PC-9 (cell line): Measurements from ENCODE around the gene CPA4. TPM values are rescaled to one million over a fixed set of nuclear protein-coding genes. Genes with fewer than 3 reads are reported as not detected.

Experiments used
- BruUV-seq: library from RNA; stranded (reverse); fragments of 400-500 nt; replicated peaks from 2 replicates; lab custom pipeline; 2021; lab: Mats Ljungman, UMichigan
- CTCF ChIA-PET: fragments of 300-600 bp; sonication (Branson Sonifier 250); formaldehyde crosslinking; loops from one replicate; lab custom pipeline; 2022; ENCODE audit warnings: antibody characterized with exemption; lab: Charles Lee
- POLR2A ChIA-PET: fragments of 300-600 bp; sonication (Branson Sonifier 250); formaldehyde crosslinking; loops from one replicate; lab custom pipeline; 2022; ENCODE audit warnings: antibody characterized with exemption; ENCODE audit not compliant: unreplicated experiment; lab: Charles Lee
- DNase-seq, 2 experiments: peaks; one replicate each; pipeline versions ENCODE4 v3.0.0 to v3.0.0-alpha.2; 2015 to 2022; ENCODE audit warnings: mixed read lengths in 1 of 2
- H2AFZ ChIP-seq: fragments of 200-600 bp; sonication (generic); 2 replicates; pipeline ENCODE4 v1.8.1; 2017; ENCODE audit warnings: antibody characterized with exemption
- H3F3A ChIP-seq: fragments of 200-600 bp; sonication (generic); 2 replicates; pipeline ENCODE4 v1.8.1; 2017; ENCODE audit warnings: antibody characterized with exemption, mild to moderate bottlenecking, low read depth; ENCODE audit not compliant: insufficient read depth
- H3K27ac ChIP-seq: fragments of 200-600 bp; sonication (generic); 2 replicates; pipeline ENCODE4 v1.6.1; 2016; ENCODE audit warnings: mixed run types
- H3K27me3 ChIP-seq: fragments of 200-600 bp; sonication (generic); 2 replicates; pipeline ENCODE4 v1.6.1; 2016; ENCODE audit warnings: low read depth, mixed run types; ENCODE audit not compliant: insufficient read depth
- H3K36me3 ChIP-seq: fragments of 200-600 bp; sonication (generic); 2 replicates; pipeline ENCODE4 v1.6.1; 2016; ENCODE audit warnings: low read depth, mixed run types
- H3K4me1 ChIP-seq: fragments of 200-600 bp; sonication (generic); replicated peaks from 2 replicates; pipeline ENCODE4 v1.6.1; 2016; ENCODE audit warnings: mixed run types; ENCODE audit not compliant: insufficient read depth
- H3K4me2 ChIP-seq: fragments of 200-600 bp; sonication (generic); 2 replicates; pipeline ENCODE4 v1.6.1; 2017; ENCODE audit warnings: mixed run types
- H3K4me3 ChIP-seq: fragments of 200-600 bp; sonication (generic); 2 replicates; pipeline ENCODE4 v1.6.1; 2016; ENCODE audit warnings: mixed run types
- H3K79me2 ChIP-seq: fragments of 200-600 bp; sonication (generic); 2 replicates; pipeline ENCODE4 v1.6.1; 2017; ENCODE audit warnings: low read depth, mixed run types
- H3K9me2 ChIP-seq: fragments of 200-600 bp; sonication (generic); 2 replicates; pipeline ENCODE4 v1.8.1; 2017; ENCODE audit warnings: mild to moderate bottlenecking; ENCODE audit not compliant: insufficient read depth
- H3K9me3 ChIP-seq: fragments of 200-600 bp; sonication (generic); 2 replicates; pipeline ENCODE4 v1.8.1; 2016; ENCODE audit warnings: low read depth; ENCODE audit not compliant: insufficient read depth
- H4K20me1 ChIP-seq: fragments of 200-600 bp; sonication (generic); 2 replicates; pipeline ENCODE4 v1.8.1; 2017; ENCODE audit not compliant: insufficient read depth
- CTCF ChIP-seq: fragments of 200-600 bp; sonication (generic); conservative IDR thresholded peaks from 2 replicates; pipeline ENCODE4 v1.6.1; 2017; ENCODE audit warnings: mixed run types, antibody characterized with exemption, mild to moderate bottlenecking, moderate library complexity
- EZH2 ChIP-seq: fragments of 200-600 bp; sonication (generic); IDR thresholded peaks from 2 replicates; pipeline ENCODE4 v1.8.0; 2017; ENCODE audit warnings: antibody characterized with exemption, low read depth
- intact Hi-C: fragments of 100-400 bp; cut with micrococcal nuclease; formaldehyde crosslinking; loops from one replicate; pipeline ENCODE4 v1.10.0; 2022; ENCODE audit not compliant: unreplicated experiment
- total RNA-seq: library from RNA; stranded (reverse); gene quantifications from 2 replicates; pipeline ENCODE4 v1.2.3, GENCODE V29; 2021

Gene CPA4
- total RNA-seq, 1 experiment from 2014 or later, result 9.8 TPM

GRCh38 chr7:130262448-130262847 lies 30.5 kb upstream of the CPA4 start:
- ChIA-PET POLR2A (no interaction called here), CTCF (no interaction called here)

GRCh38 chr7:130263130-130263529 lies 29.8 kb upstream of the CPA4 start:
- POLR2A ChIA-PET, result no interaction called here
- no peaks in the 10 kb centered on the region for H3F3A ChIP-seq
- peaks cover 9% of the 10 kb centered on the region; the same call in 1 of the 2 replicates for H3K9me3 ChIP-seq
- no peak overlapping the region for H2AFZ ChIP-seq
- H3K27ac ChIP-seq, result no peak overlapping the region
- H3K4me2 ChIP-seq, result no peak overlapping the region
- TF ChIP-seq CTCF, result no peak
- no peak for TF ChIP-seq EZH2
- H3K4me3 ChIP-seq, result no peak overlapping the region
- no peaks in the 10 kb centered on the region for H3K79me2 ChIP-seq
- H3K4me1 ChIP-seq, result peaks cover 14% of the 10 kb centered on the region
- no peaks in the 10 kb centered on the region for H3K9me2 ChIP-seq
- intact Hi-C loops, result no loop called here
- no TSS peak for BruUV-seq
- CTCF ChIA-PET, result no interaction called here
- no peaks in the 10 kb centered on the region for H4K20me1 ChIP-seq
- no peak for DNase-seq
- no peaks in the 10 kb centered on the region for H3K36me3 ChIP-seq
- H3K27me3 ChIP-seq, result no peaks in the 10 kb centered on the region

More at GRCh38 chr7:130262448-130262847, 30.5 kb upstream of the CPA4 start:
- intact Hi-C loops, result no loop called here
- no peaks in the 10 kb centered on the region for H3K9me2 ChIP-seq
- no peak overlapping the region for H3K4me3 ChIP-seq
- no peaks in the 10 kb centered on the region for H4K20me1 ChIP-seq
- H3K27ac ChIP-seq, result no peak overlapping the region
- no peaks in the 10 kb centered on the region for H3F3A ChIP-seq
- H3K79me2 ChIP-seq, result no peaks in the 10 kb centered on the region
- H3K4me2 ChIP-seq, result no peak overlapping the region
- DNase-seq, result no peak
- peaks cover 14% of the 10 kb centered on the region for H3K4me1 ChIP-seq
- H3K36me3 ChIP-seq, result no peaks in the 10 kb centered on the region
- H3K27me3 ChIP-seq, result no peaks in the 10 kb centered on the region
- H2AFZ ChIP-seq, result no peak overlapping the region
- H3K9me3 ChIP-seq, result peaks cover 9% of the 10 kb centered on the region
- TF ChIP-seq EZH2 (no peak), CTCF (no peak)
- no TSS peak for BruUV-seq

- Histone ChIP-seq H3K27ac (no peak within 1 kb of the TSS), H3K4me1 (peaks cover 14% of the 10 kb centered on the region), H2AFZ (no peak within 1 kb of the TSS), H3K27me3 (no peaks in the 10 kb centered on the region), H3K79me2 (no peaks in the 10 kb centered on the region), H3K9me2 (no peaks in the 10 kb centered on the region), H3F3A (no peaks in the 10 kb centered on the region), H3K36me3 (no peaks in the 10 kb centered on the region), H4K20me1 (no peaks in the 10 kb centered on the region), H3K9me3 (no peaks in the 10 kb centered on the region), H3K4me2 (no peak within 1 kb of the TSS), H3K4me3 (no peak within 1 kb of the TSS)
- ChIA-PET POLR2A (no interaction called here), CTCF (no interaction called here)
- intact Hi-C loops, result no loop called here
- TF ChIP-seq EZH2 (no peak), CTCF (no peak)
- no TSS peak for BruUV-seq
- DNase-seq, result peak in 1 of 2 experiments; percentile 62
Observed at GRCh38 chr7:130266258-130266960, 26.6 kb upstream of the CPA4 start, which contains the start of gene CPA2. Gene CPA2 (plus strand): TSS chr7:130266863. CDS start chr7:130266882, 19 bp downstream.
